ENCODE data around the gene LCN6. TPM values are rescaled to one million over a fixed set of nuclear protein-coding genes. Genes with fewer than 3 reads are reported as not detected.
A peak's percentile ranks its signal among the peaks of the same experiment; 100 is the strongest.
"Not testable (repeated sequence)": the region's sequence is repeated elsewhere in the genome, so short reads cannot be mapped to it uniquely, and the experiment has no call there.

LCN6 gene
- total RNA-seq, 2 donors from 2014 or later: not detected

GRCh38 chr9:136759436-136760325, 11.4 kb upstream of the LCN6 start:
- Mint-ChIP-seq H3K4me1 (ENCODE audit: low read depth in 2 of 2) (no peaks in the 10 kb centered on the region), H3K27ac (no peak overlapping the region), H3K9me3 (peaks cover 3% of the 10 kb centered on the region), H3K36me3 (no peaks in the 10 kb centered on the region), H3K4me3 (no peak overlapping the region), H3K27me3 (no peaks in the 10 kb centered on the region)
- DNase-seq (ENCODE audit: low spot score) (no peak), ATAC-seq (no peak)

- ATAC-seq (no peak), DNase-seq (ENCODE audit: low spot score) (no peak)
- H3K36me3 Mint-ChIP-seq: no peaks in the 10 kb centered on the region
Observed at GRCh38 chr9:136759001-136759400, 10.7 kb upstream of the LCN6 start.

GRCh38 chr9:136757751-136758140, 9.4 kb upstream of the LCN6 start:
- H3K4me1 Mint-ChIP-seq (ENCODE audit: low read depth in 2 of 2): no peaks in the 10 kb centered on the region
- H3K27me3 Mint-ChIP-seq: peaks cover under 1 to 3% of the 10 kb centered on the region in 2 donors
- DNase-seq (ENCODE audit: low spot score) (no peak), ATAC-seq (no peak)
- no peak overlapping the region for H3K27ac Mint-ChIP-seq
- peaks cover 2% of the 10 kb centered on the region for H3K36me3 Mint-ChIP-seq
- no peak overlapping the region for H3K4me3 Mint-ChIP-seq
- H3K9me3 Mint-ChIP-seq: peaks cover 3% of the 10 kb centered on the region

More at GRCh38 chr9:136759001-136759400, 10.7 kb upstream of the LCN6 start:
- Mint-ChIP-seq H3K4me1 (ENCODE audit: low read depth in 2 of 2) (no peaks in the 10 kb centered on the region), H3K9me3 (peaks cover 3% of the 10 kb centered on the region), H3K27me3 (no peaks in the 10 kb centered on the region), H3K4me3 (no peak overlapping the region), H3K27ac (no peak overlapping the region)

- H3K4me3 Mint-ChIP-seq: no peak overlapping the region
- ATAC-seq: no peak
- H3K9me3 Mint-ChIP-seq: peaks cover 7% of the 10 kb centered on the region
- peaks cover 4 to 7% of the 10 kb centered on the region in 2 donors for H3K27me3 Mint-ChIP-seq
- no peak for DNase-seq (ENCODE audit: low spot score)
- H3K4me1 Mint-ChIP-seq (ENCODE audit: low read depth in 2 of 2): no peaks in the 10 kb centered on the region
- no peak overlapping the region for H3K27ac Mint-ChIP-seq
- H3K36me3 Mint-ChIP-seq: peaks cover 6% of the 10 kb centered on the region
Observed at GRCh38 chr9:136757328-136757727, 9.0 kb upstream of the LCN6 start.

- no peak overlapping the region for H3K4me3 Mint-ChIP-seq
- H3K9me3 Mint-ChIP-seq: peaks cover 8% of the 10 kb centered on the region
- no peak overlapping the region for H3K27ac Mint-ChIP-seq
- H3K4me1 Mint-ChIP-seq (ENCODE audit: low read depth in 2 of 2): no peaks in the 10 kb centered on the region
- H3K36me3 Mint-ChIP-seq: peaks cover 10% of the 10 kb centered on the region
- DNase-seq (ENCODE audit: low spot score): no peak
- ATAC-seq: no peak
- H3K27me3 Mint-ChIP-seq: peaks cover 4 to 9% of the 10 kb centered on the region in 2 donors
Observed at GRCh38 chr9:136756836-136757235, 8.5 kb upstream of the LCN6 start.

- Mint-ChIP-seq H3K4me1 (ENCODE audit: low read depth in 2 of 2) (no peaks in the 10 kb centered on the region), H3K9me3 (peaks cover 11% of the 10 kb centered on the region), H3K36me3 (peaks cover 16% of the 10 kb centered on the region), H3K4me3 (no peak overlapping the region), H3K27me3 (peaks cover 5 to 9% of the 10 kb centered on the region in 2 donors), H3K27ac (no peak overlapping the region)
- ATAC-seq (no peak), DNase-seq (ENCODE audit: low spot score) (no peak)
Observed at GRCh38 chr9:136756134-136756438, 7.8 kb upstream of the LCN6 start.

- peaks cover 11% of the 10 kb centered on the region for H3K9me3 Mint-ChIP-seq
- H3K27ac Mint-ChIP-seq; ATAC-seq; H3K27me3 Mint-ChIP-seq; H3K4me1 Mint-ChIP-seq (ENCODE audit: low read depth in 2 of 2); H3K4me3 Mint-ChIP-seq; DNase-seq (ENCODE audit: low spot score): not testable (repeated sequence)
- peaks cover 16% of the 10 kb centered on the region for H3K36me3 Mint-ChIP-seq
Observed at GRCh38 chr9:136755302-136756133, 7.2 kb upstream of the LCN6 start.

- Mint-ChIP-seq H3K27ac (no peak overlapping the region), H3K4me3 (no peak overlapping the region), H3K9me3 (peaks cover 11% of the 10 kb centered on the region), H3K27me3 (peaks cover 9 to 10% of the 10 kb centered on the region in 2 donors), H3K36me3 (peaks cover 16% of the 10 kb centered on the region), H3K4me1 (ENCODE audit: low read depth in 2 of 2) (peaks cover 0 to 5% of the 10 kb centered on the region in 2 donors)
- ATAC-seq: no peak
- DNase-seq (ENCODE audit: low spot score): no peak
Observed at GRCh38 chr9:136754626-136755301, 6.4 kb upstream of the LCN6 start.

- DNase-seq (ENCODE audit: low spot score) (no peak), ATAC-seq (no peak)
- Mint-ChIP-seq H3K4me1 (ENCODE audit: low read depth in 2 of 2) (peaks cover 0 to 5% of the 10 kb centered on the region in 2 donors), H3K27me3 (peaks cover 9 to 10% of the 10 kb centered on the region in 2 donors), H3K4me3 (no peak overlapping the region), H3K27ac (no peak overlapping the region), H3K9me3 (peaks cover 11% of the 10 kb centered on the region), H3K36me3 (peaks cover 16% of the 10 kb centered on the region)
Observed at GRCh38 chr9:136754059-136754572, 5.8 kb upstream of the LCN6 start.

GRCh38 chr9:136753371-136754058, 5.2 kb upstream of the LCN6 start:
- Mint-ChIP-seq H3K4me3 (no peak overlapping the region), H3K27ac (no peak overlapping the region), H3K27me3 (peaks cover 9 to 10% of the 10 kb centered on the region in 2 donors), H3K9me3 (peaks cover 11% of the 10 kb centered on the region), H3K4me1 (ENCODE audit: low read depth in 2 of 2) (peaks cover 0 to 5% of the 10 kb centered on the region in 2 donors), H3K36me3 (peaks cover 16% of the 10 kb centered on the region)
- DNase-seq (ENCODE audit: low spot score) (no peak), ATAC-seq (no peak)

GRCh38 chr9:136751814-136752213, 3.5 kb upstream of the LCN6 start:
- peaks cover 0 to 5% of the 10 kb centered on the region in 2 donors for H3K4me1 Mint-ChIP-seq (ENCODE audit: low read depth in 2 of 2)
- H3K36me3 Mint-ChIP-seq: peaks cover 16% of the 10 kb centered on the region
- DNase-seq (ENCODE audit: low spot score): no peak
- peaks cover 9 to 10% of the 10 kb centered on the region in 2 donors for H3K27me3 Mint-ChIP-seq
- H3K9me3 Mint-ChIP-seq: peaks cover 11% of the 10 kb centered on the region
- H3K27ac Mint-ChIP-seq: no peak overlapping the region
- no peak for ATAC-seq
- no peak overlapping the region for H3K4me3 Mint-ChIP-seq

GRCh38 chr9:136751244-136751643, 2.9 kb upstream of the LCN6 start:
- Mint-ChIP-seq H3K4me1 (ENCODE audit: low read depth in 2 of 2) (peaks cover 0 to 5% of the 10 kb centered on the region in 2 donors), H3K27me3 (peaks cover 9 to 10% of the 10 kb centered on the region in 2 donors), H3K4me3 (no peak overlapping the region), H3K9me3 (peaks cover 11% of the 10 kb centered on the region), H3K36me3 (peaks cover 16% of the 10 kb centered on the region), H3K27ac (no peak overlapping the region)
- DNase-seq (ENCODE audit: low spot score) (no peak), ATAC-seq (no peak)

GRCh38 chr9:136750526-136750925, 2.2 kb upstream of the LCN6 start:
- Mint-ChIP-seq H3K27ac (no peak overlapping the region), H3K4me1 (ENCODE audit: low read depth in 2 of 2) (peaks cover 0 to 5% of the 10 kb centered on the region in 2 donors), H3K27me3 (peaks cover 9 to 10% of the 10 kb centered on the region in 2 donors), H3K36me3 (peaks cover 16% of the 10 kb centered on the region), H3K9me3 (peaks cover 8% of the 10 kb centered on the region), H3K4me3 (no peak overlapping the region)
- DNase-seq (ENCODE audit: low spot score) (no peak), ATAC-seq (peak in 1 of 2 donors; percentile 78)
